K562 (cell line): ENCODE measurements around the gene DCLK2. TPM values are rescaled to one million over a fixed set of nuclear protein-coding genes. Genes with fewer than 3 reads are reported as not detected.

Experiments
- ATAC-seq: fragments of 200-7000 bp; cut with Tn5 transposase; 3 replicates; pipeline ENCODE4 v1.9.1; 2020; ENCODE audit warnings: moderate library complexity
- BruUV-seq: library from RNA; stranded (reverse); fragments of 400-500 nt; replicated peaks from 2 replicates; lab custom pipeline; 2021; lab: Mats Ljungman, UMichigan
- CTCF ChIA-PET: fragments of 300-600 bp; formaldehyde crosslinking; extraction: SDS; loops from one replicate; lab custom pipeline; 2021; ENCODE audit warnings: low intra/inter-chr PET ratio; lab: Yijun Ruan, JAX
- POLR2A ChIA-PET: fragments of 300-600, 350-650 bp; sonication (Branson Sonifier 250); formaldehyde crosslinking; extraction: SDS; loops from one replicate; lab custom pipeline; 2021; ENCODE audit warnings: antibody characterized with exemption, inconsistent platforms; lab: Yijun Ruan, JAX
- DNase-seq, 4 experiments: peaks; one replicate each; pipeline versions ENCODE4 v3.0.0 to v3.0.0-alpha.2; 2011 to 2018; ENCODE audit warnings: low spot score in 3 of 4, mixed read lengths in 3 of 4; ENCODE audit errors: extremely low read depth in 1 of 4
- FAIRE-seq: peaks from 2 replicates; lab custom pipeline; 2011; peaks lifted over from hg19 to GRCh38; lab: Jason Lieb, UNC
- H2AFZ ChIP-seq: 2 replicates; pipeline ENCODE4 v1.6.0; 2011; ENCODE audit warnings: low read depth, low read length, control low read depth, inconsistent platforms
- H3K27ac ChIP-seq: fragments of 200-600 bp; 3 replicates; pipeline ENCODE4 v1.8.0; 2011; ENCODE audit warnings: low read depth, mild to moderate bottlenecking, control low read depth, inconsistent platforms, low read length, moderate library complexity, mixed read lengths; ENCODE audit errors: extremely low read depth
- H3K27me3 ChIP-seq, 2 experiments: fragments of 300-600 bp in 1 of 2; 2 replicates in 1 of 2; 3 replicates in 1 of 2; pipeline versions ENCODE4 v1.6.0 to v1.8.0; 2011; ENCODE audit warnings: inconsistent platforms in 2 of 2, low read length in 2 of 2, mild to moderate bottlenecking in 1 of 2, mixed read lengths in 1 of 2, moderate library complexity in 1 of 2; ENCODE audit not compliant: control insufficient read depth in 2 of 2, insufficient read depth in 2 of 2
- H3K36me3 ChIP-seq: fragments of 300-600 bp; 3 replicates; pipeline ENCODE4 v1.8.0; 2011; ENCODE audit warnings: mild to moderate bottlenecking, low read length, inconsistent platforms; ENCODE audit not compliant: control insufficient read depth, insufficient read depth
- H3K4me1 ChIP-seq, 2 experiments: fragments of 200-600 bp in 1 of 2; replicated peaks in 1 of 2; 2 replicates in 1 of 2; 3 replicates in 1 of 2; pipeline versions ENCODE4 v1.5.1 to v1.8.0; 2011; ENCODE audit warnings: inconsistent platforms in 2 of 2, low read length in 2 of 2, mild to moderate bottlenecking in 1 of 2, mixed read lengths in 1 of 2, moderate library complexity in 1 of 2; ENCODE audit not compliant: control insufficient read depth in 2 of 2, insufficient read depth in 2 of 2
- H3K4me2 ChIP-seq: 2 replicates; pipeline ENCODE4 v1.6.1; 2011; ENCODE audit warnings: low read length, control low read depth, inconsistent platforms, mixed read lengths; ENCODE audit not compliant: insufficient read depth
- H3K4me3 ChIP-seq: fragments of 200-600 bp; sonication (generic), shearing (Covaris generic); 2 replicates; pipeline ENCODE4 v1.5.1; 2016; ENCODE audit warnings: control low read depth, inconsistent platforms
- H3K79me2 ChIP-seq: fragments of 200-600 bp; 3 replicates; pipeline ENCODE4 v1.8.0; 2011; ENCODE audit warnings: low read length, inconsistent platforms; ENCODE audit not compliant: control insufficient read depth, insufficient read depth
- H3K9ac ChIP-seq, 2 experiments: 2 replicates each; pipeline versions ENCODE4 v1.6.0 to v1.6.1; 2011; ENCODE audit warnings: low read depth in 2 of 2, low read length in 2 of 2, control low read depth in 1 of 2, inconsistent platforms in 1 of 2, mild to moderate bottlenecking in 1 of 2, mixed read lengths in 1 of 2; ENCODE audit not compliant: insufficient read depth in 1 of 2
- H3K9me1 ChIP-seq: one replicate; pipeline ENCODE4 v1.6.0; 2011; ENCODE audit warnings: inconsistent platforms, mild to moderate bottlenecking, low read length, moderate library complexity; ENCODE audit not compliant: control insufficient read depth, insufficient read depth
- H3K9me3 ChIP-seq: replicated peaks from 2 replicates; pipeline ENCODE4 v1.5.1; 2011; ENCODE audit warnings: low read depth, low read length, inconsistent platforms; ENCODE audit not compliant: control insufficient read depth, insufficient read depth
- H4K20me1 ChIP-seq: replicated peaks from 2 replicates; pipeline ENCODE4 v1.6.1; 2011; ENCODE audit warnings: low read length, inconsistent platforms, mixed read lengths; ENCODE audit not compliant: control insufficient read depth, insufficient read depth
- ATF4 ChIP-seq: fragments of 450-650 bp; formaldehyde crosslinking; IDR thresholded peaks from 2 replicates; pipeline ENCODE4 v1.4.0; 2022; ENCODE audit warnings: mild to moderate bottlenecking, moderate library complexity
- CREM ChIP-seq: IDR thresholded peaks from 2 replicates; pipeline ENCODE4 v1.6.1; 2014; ENCODE audit warnings: antibody characterized with exemption, low read depth
- FOXA3 ChIP-seq, 2 experiments: fragments of 450-650 bp in 1 of 2; sonication (generic) in 1 of 2; formaldehyde crosslinking; IDR thresholded peaks in 1 of 2; conservative IDR thresholded peaks in 1 of 2; 2 replicates each; pipeline versions ENCODE4 v1.4.0 to v1.8.0; 2020 to 2022; ENCODE audit warnings: mild to moderate bottlenecking in 2 of 2, missing genetic modification reagents in 1 of 2
- HOXB6 ChIP-seq: fragments of 250-450 bp; sonication (Bioruptor Pico); IDR thresholded peaks from 2 replicates; pipeline ENCODE4 v1.5.1; 2022; ENCODE audit warnings: mild to moderate bottlenecking, borderline replicate concordance
- JUN ChIP-seq, 2 experiments: sonication (generic) in 1 of 2; formaldehyde crosslinking in 1 of 2; IDR thresholded peaks; 2 replicates each; pipeline versions ENCODE4 v1.6.1 to v1.8.0; 2012 to 2022; ENCODE audit warnings: borderline replicate concordance in 2 of 2, mild to moderate bottlenecking in 2 of 2, improper control_type of control experiment in 1 of 2, low read depth in 1 of 2, low read length in 1 of 2, missing genetic modification reagents in 1 of 2
- MAFF ChIP-seq: IDR thresholded peaks from 2 replicates; pipeline ENCODE4 v1.6.1; 2012; ENCODE audit warnings: low read length, improper control_type of control experiment
- WGBS: fragments of 100-300 bp; shearing (Covaris generic); methylation state at CpG from one replicate; pipeline ENCODE4 v1.1.6; 2016; ENCODE audit warnings: low coverage, mixed read lengths; ENCODE audit not compliant: insufficient coverage; ENCODE audit errors: missing lambda C conversion rate; 5-methylcytosine and 5-hydroxymethylcytosine counted together
- in situ Hi-C: fragments of 300-500 bp; cut with MboI; formaldehyde crosslinking; loops from 4 replicates; pipeline ENCODE4 v1.15.0; 2018; ENCODE audit warnings: inconsistent platforms, mixed read lengths
- intact Hi-C: fragments of 100-400 bp; cut with micrococcal nuclease; formaldehyde crosslinking; loops from 2 replicates; pipeline ENCODE4 v1.14.2; 2022
- polyA plus RNA-seq, 8 experiments: library from polyadenylated mRNA; depleted of rRNA in 4 of 8; stranded (reverse) in 5 of 8; unstranded in 3 of 8; fragments of >200 nt; fragmentation: Nextera tagmentation in 2 of 8; fragmentation: Illumina TruSeq in 1 of 8; extraction: Ambion mirVana in 2 of 8; extraction: Trizol in 1 of 8; gene quantifications; 2 replicates each; pipeline versions ENCODE4 v1.2.1 to v1.2.3, GENCODE V29; 2011 to 2014; ENCODE audit warnings: inconsistent platforms in 1 of 8, missing spikeins in 1 of 8
- total RNA-seq, 7 experiments: library from RNA; depleted of rRNA in 6 of 7; stranded (reverse); fragments of >200 nt in 6 of 7; fragmentation: Illumina TruSeq in 2 of 7; extraction: Trizol in 2 of 7; gene quantifications; 2 replicates each; pipeline versions ENCODE4 v1.2.1 to v1.2.3, GENCODE V29; 2011 to 2021; ENCODE audit warnings: low replicate concordance in 1 of 7

DCLK2 gene
- total and polyA plus RNA-seq, 9 of the 15 experiments (the other 6 are each of a cell fraction or from before 2014, with no cell fraction given): not detected

DNA sequence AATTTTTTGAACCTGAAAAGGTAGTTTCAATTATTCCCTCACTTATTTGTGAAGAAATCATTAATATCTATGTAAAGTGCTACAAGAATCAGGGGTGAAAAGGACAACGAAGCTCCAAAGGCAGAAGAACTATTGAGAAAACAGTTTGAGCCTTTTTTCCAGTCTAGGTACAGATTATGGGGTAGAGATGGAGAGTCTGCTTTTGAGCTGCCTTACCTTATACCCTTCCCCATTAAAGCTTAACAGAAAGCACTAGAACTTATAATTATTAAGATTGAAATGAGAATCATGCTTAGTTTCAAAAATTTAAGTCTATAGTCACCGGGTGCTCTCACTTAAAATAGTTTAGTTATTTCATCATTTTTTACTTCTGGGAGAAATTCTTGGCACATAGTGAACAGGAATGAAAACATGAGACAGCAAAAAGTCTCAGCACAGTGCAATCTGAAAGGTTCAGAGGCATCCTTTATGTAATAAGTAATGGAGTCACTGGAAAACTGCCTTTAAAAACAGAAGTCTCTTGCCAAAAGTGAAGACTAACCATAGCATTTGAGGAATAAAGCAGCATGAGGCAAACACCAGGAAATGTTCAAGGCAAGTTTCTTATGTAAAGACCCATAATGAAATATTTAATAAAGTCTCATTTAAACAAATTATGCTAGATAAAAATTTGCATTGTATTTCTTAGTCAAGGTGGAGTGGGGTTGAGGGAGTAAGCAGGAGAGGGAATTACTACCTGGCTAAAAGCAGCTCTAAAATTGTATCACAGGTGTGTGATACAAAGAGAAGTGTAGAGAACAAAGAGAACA is 5.1 kb upstream of the DCLK2 start (continued):
- TF ChIP-seq FOXA3 (CRISPR knock-in tag; conservative IDR thresholded peaks at IDR 0.05 in 1 of 2, IDR thresholded peaks at IDR 0.05 in 1 of 2) (no peak), JUN (IDR thresholded peaks at IDR 0.05; ENCODE audit: borderline replicate concordance, low read depth, low read length) (no peak), JUN (CRISPR knock-in tag; IDR thresholded peaks at IDR 0.05; ENCODE audit: borderline replicate concordance) (no peak), ATF4 (CRISPR knock-in tag) (no peak), CREM (no peak)

DNA sequence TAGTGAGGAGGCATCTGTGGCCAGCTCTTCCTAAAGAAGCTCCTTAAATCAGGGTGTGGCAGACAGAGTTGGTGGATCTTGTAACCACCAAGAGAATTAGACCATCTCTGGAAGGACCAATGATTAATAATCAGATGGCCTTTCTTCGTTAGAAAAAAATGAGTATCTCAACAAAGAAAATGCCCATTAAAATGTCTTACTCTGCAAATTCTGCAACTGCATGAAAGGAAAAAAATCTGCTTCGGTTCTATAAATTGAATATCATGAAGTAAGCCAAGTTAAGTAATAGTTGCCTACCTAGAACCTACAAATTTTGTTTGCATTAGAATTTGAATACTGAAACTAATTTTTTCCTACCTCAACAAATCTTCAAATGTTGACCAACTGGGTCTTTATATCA is 4.2 kb upstream of the DCLK2 start:
- FAIRE-seq (no peak), DNase-seq (no peak), ATAC-seq (no peak)
- Histone ChIP-seq H3K4me1 (peaks cover 0 to 13% of the 10 kb centered on the region in 2 experiments; a peak in 2 of 5 replicates), H3K4me3 (no peak overlapping the region), H3K9me1 (no peaks in the 10 kb centered on the region), H3K79me2 (no peaks in the 10 kb centered on the region), H3K36me3 (no peaks in the 10 kb centered on the region), H3K27ac (no peak overlapping the region), H3K9me3 (no peaks in the 10 kb centered on the region), H3K9ac (no peak overlapping the region), H3K27me3 (peaks cover 0 to 18% of the 10 kb centered on the region in 2 experiments; a peak in 2 of 5 replicates), H4K20me1 (no peaks in the 10 kb centered on the region), H3K4me2 (no peak overlapping the region), H2AFZ (no peak overlapping the region)
- BruUV-seq: no TSS peak
- in situ Hi-C loops: no loop called here
- intact Hi-C loops: no loop called here
- POLR2A ChIA-PET: no interaction called here
- CTCF ChIA-PET: no interaction called here
- 4% methylated on average over 2 of the region's 2 CpGs for WGBS
- TF ChIP-seq HOXB6 (CRISPR knock-in tag): no peak
- 0 out of 2 replicates have a peak, but pooled peaks have one; percentile 12 for TF ChIP-seq MAFF
